HG02970 (cell line): ENCODE results near the gene ANKRD36C.
"Not testable (repeated sequence)": the region's sequence is repeated elsewhere in the genome, so short reads cannot be mapped to it uniquely, and the experiment has no call there.

Experiments used
- ATAC-seq: cut with Tn5 transposase; IDR thresholded peaks from one replicate; pipeline ENCODE4 v1.9.1; 2021; ENCODE audit warnings: mild to moderate bottlenecking, moderate library complexity, moderate number of reproducible peaks; ENCODE audit not compliant: unreplicated experiment, low FRiP score

Gene ANKRD36C

DNA sequence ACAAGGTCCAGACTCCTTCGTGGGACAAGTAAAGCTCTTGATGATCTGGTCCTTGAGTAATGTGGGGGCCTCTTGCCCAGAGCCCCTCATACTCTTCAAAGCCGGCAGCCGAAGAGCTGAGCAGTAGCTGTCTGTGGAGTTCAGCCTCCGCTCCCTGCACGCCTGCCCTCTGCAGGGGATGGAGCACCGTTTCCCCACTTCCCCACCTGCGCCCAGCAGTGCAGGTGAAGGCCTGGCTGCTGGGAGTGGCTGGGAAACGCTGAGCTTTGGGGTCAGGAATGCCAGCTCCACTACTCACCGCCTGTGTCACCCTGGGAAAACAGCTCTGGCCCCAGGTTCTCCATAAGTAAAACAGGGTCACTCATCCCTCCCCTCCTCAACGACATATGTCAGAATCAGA, 18.2 kb upstream of the ANKRD36C start:
- peak; percentile 4 for ATAC-seq

DNA sequence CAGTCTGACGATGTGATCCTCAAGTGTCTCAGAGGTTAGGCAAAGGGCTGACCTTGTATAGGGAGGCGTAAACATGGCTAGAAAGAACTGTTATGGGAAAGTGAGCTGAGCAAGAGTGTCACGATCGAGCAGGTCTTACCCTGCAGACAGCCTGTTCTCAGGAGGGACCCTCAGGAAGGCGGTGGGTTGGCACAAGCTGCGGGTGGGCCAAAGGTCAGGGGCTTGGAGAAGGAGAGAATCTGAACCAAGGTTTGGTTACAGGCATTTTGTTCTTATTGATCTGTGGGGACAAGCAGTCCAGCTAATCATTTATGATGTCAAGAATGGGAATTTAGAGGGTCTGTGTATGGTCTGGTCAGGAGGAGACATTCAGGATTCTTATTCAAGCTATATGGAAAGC, 16.4 kb upstream of the ANKRD36C start:
- ATAC-seq, result not testable (repeated sequence)

DNA sequence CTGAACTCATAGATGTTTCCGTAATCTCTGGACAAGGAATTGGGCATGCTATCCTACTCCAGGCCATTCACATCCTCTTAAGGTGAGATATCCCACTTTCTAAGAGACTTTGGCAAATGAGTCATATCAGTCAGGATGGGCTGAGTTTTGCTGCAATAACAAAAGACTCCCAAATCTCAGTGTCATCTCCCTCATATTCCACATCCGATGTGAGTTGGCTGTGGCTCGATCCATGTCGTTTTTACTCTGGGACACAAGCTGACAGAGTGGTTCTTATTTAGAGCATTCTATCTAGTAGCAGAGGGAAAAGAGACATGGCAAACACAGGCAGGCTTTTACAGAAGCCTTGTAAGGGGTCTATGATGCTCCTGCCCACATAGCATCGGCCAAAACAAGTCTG, 14.6 kb upstream of the ANKRD36C start:
- ATAC-seq, result not testable (repeated sequence)

DNA sequence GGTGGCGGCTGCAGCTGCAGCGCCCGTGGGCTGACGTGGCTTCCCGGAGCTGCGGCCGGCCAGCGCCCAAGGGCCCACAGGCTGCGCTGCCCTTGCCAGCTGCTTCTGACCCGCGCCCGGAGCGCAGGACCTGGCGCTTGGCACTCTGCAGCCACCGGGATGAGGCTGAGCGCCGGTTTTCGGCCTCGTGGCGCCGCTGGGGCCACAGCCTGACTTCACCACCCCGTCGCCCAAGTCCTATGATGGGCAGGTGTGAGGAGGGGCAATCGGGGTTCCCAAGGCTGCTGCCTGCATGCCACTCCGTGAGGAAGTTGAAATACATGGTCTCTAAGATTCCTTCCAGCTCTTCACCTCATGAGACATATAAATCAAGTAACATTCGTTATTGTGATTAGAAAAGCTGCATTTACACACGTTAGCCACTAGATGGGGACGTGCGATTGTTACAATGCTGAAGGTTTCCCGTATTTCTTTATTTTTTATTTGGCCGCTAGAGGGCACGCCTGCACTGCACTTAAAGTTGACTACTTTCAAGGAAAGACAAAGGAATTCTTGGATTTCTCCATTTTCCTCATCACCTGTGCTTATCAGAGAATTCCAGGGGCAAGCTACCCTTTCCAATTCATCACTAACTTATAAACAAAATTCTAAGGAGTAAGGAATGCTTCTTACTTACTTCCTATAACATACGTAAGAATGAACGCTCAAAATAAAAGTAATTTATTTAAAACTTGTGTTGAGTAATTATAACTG, 1.1 kb upstream of the ANKRD36C start:
- not testable (repeated sequence) for ATAC-seq

DNA sequence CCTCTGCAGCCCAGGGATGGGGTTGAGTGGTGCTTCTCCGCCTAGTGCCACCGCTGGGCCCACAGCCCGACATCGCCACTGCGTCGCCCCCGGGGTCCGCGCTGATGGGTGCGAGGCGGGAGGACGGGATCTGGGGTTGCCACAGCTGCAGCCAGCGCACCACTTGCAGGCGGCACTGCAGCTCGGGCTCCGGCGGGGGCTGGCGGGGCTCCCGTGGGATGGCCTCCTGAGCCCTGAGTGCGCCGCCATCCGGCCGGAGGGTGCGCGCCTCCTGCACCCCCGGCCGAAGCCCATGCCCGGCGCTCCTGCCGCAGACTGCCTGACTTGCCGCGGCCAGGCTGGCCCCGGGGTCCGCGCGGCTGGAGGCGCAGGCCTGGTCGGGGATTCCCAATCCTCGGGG, 478 bp upstream of the ANKRD36C start:
- peak; percentile 30 for ATAC-seq

DNA sequence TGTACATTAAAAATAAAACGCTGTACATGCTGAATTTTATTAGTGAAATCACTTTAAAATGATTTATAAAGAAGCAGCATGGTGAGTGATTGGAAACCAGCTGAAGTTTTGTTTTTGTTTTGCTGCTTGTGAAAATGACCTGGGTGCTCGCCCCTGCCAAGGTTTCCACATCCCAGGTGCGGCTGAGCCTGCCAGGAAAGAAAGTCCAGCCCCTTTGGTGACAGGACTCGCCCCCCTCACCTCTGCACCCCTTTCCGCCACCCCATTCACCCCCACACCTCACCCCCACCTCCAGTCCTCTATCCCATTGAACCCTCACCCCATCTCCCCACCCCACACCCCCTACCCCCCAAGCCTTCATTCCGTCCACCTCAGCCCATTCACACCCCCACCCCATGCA, 740 bp downstream of the ANKRD36C start:
- not testable (repeated sequence) for ATAC-seq

DNA sequence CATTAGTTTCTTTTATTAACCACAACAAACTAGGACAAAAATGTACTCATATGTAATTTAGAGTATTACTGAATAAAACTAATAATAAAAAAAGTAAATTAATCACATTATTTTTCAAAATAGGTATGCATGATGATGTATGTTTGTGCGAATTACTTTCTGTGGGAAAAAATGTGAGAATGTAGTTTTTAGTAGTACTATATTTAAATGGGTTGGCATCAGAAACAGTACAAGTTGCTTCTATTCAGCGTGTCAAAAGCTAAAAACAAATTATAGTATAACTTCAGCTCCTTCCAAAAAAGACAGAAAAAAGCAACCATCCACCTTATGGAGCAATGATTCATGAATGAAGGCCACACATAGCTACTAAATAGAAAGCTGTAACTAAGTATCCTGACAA, 40.0 kb downstream of the ANKRD36C start:
- not testable (repeated sequence) for ATAC-seq

DNA sequence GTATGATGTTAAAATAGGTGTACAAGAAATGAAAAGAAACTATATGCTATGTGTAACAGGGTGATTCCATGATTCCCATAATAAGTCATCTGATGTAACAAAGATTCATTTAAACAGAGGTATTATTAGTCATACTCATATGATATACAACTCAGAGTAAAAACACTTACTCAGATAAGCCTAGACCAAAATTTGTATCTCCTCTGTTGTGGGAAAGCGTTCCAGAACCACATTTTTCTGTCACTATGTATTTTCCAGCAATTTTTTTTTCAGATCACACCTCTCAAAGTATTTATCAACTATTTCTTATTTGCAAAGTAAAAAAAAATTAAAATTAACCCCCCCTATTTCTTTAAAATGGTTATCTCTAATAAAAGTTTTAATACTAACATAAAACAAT, 43.6 kb downstream of the ANKRD36C start:
- not testable (repeated sequence) for ATAC-seq

DNA sequence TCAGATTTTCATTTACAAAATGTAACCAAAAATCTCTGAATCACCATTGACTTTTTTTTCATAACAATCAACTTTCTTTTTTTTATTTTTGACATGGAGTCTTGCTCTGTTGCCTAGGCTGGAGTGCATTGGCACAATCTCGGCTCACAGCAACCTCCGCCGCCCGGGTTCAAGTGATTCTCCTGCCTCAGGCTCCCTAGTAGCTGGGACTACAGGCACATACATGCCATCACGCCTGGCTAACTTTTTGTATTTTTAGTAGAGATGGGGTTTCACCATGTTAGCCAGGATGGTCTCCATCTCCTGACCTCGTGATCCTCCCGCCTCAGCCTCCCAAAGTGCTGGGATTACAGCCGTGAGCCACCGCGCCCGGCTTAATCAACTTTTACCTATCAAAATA, 51.7 kb downstream of the ANKRD36C start:
- not testable (repeated sequence) for ATAC-seq

DNA sequence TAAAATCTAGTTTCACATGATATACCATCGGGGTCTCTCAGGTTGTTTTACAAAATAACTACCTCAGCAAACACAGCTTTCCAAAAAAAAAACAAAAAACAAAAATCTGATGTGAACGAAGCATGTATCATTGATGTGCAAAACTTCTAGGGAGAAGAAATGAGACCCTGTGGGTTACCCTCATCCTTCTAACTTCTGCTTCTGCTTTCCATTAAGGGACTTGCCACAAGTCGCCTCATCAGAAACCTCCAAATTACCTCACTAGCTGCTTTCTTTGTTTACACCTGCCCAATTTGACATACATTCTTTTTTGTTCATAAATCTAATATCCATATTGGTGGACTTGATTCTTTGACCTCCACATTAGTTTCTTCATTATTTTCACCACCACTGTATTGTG, 60.9 kb downstream of the ANKRD36C start:
- not testable (repeated sequence) for ATAC-seq

DNA sequence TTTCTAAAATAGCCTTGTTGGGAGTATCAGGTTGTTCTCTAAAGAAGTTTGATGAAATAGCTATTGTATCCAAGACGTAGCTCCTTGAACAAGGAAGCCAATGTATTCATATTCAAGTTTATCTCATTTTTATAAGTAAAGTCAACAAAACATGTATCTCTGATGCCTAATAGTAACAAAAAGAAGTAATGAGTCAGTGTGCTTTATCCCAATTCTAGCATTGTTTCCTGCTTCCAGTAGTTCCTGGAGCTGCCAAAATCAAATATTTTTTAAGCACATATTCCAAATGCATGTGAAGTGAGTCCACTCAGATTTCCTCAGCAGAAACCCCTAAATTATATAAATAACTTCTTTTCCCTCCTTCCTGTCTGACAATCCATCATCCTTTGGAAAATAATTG, 74.6 kb downstream of the ANKRD36C start:
- ATAC-seq, result not testable (repeated sequence)

DNA sequence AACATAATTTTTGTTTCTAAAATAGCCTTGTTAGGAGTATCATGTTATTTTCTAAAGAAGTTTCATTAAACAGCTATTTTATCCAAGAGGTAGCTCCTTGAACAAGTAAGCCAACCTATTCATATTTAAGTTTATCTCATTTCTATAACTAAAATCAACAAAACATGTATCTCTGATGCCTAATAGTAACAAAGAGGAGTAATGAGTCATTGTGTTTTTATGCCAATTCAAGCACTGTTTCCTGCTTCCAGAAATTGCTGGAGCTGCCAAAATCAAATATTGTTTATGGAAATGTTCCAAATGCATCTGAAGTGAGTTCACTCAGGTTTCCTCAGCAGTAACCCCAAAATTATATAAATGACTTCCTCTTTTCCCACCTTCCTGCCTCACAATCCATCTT, 76.5 kb downstream of the ANKRD36C start:
- not testable (repeated sequence) for ATAC-seq

DNA sequence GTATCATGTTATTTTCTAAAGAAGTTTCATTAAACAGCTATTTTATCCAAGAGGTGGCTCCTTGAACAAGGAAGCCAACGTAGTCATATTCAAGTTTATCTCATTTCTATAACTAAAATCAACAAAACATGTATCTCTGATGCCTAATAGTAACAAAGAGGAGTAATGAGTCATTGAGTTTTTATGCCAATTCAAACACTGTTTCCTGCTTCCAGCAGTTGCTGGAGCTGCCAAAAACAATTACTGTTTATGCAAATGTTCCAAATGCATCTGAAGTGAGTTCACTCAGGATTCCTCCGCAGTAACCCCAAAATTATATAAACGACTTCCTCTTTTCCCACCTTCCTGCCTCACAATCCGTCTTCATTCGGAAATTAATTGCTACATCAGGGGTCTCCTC, 80.2 kb downstream of the ANKRD36C start:
- ATAC-seq, result not testable (repeated sequence)

DNA sequence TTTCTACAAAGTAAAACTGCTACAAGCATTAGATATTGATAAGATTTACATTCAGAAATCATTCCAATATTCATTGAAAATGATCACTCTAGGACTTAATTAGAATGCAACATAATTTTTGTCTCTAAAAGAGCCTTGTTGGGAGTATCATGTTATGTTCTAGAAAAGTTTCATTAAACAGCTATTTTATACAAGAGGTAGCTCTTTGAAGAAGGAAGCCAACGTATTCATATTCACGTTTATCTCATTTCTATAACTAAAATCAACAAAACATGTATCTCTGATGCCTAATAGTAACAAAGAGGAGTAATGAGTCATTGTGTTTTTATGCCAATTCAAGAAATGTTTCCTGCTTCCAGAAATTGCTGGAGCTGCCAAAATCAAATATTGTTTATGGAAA, 97.2 kb downstream of the ANKRD36C start:
- ATAC-seq, result not testable (repeated sequence)

DNA sequence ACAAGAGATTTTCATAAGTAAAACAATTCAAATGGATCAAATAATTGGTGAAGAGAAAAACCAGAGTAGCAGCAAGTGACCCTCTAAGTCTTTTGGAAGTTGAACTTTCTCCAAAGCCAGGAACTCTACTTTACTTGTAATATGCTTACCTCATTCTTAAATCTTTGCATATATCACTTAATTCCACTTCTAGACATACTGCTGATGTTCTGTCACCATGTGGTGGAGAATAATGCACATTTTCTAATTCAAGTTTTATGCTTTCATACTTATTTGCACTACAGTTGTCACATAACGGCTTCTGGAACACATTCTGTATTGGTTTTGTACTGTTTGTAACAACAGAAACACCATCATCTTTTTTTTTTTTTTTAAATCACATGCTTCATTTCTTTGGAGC, 123.7 kb downstream of the ANKRD36C start:
- not testable (repeated sequence) for ATAC-seq

DNA sequence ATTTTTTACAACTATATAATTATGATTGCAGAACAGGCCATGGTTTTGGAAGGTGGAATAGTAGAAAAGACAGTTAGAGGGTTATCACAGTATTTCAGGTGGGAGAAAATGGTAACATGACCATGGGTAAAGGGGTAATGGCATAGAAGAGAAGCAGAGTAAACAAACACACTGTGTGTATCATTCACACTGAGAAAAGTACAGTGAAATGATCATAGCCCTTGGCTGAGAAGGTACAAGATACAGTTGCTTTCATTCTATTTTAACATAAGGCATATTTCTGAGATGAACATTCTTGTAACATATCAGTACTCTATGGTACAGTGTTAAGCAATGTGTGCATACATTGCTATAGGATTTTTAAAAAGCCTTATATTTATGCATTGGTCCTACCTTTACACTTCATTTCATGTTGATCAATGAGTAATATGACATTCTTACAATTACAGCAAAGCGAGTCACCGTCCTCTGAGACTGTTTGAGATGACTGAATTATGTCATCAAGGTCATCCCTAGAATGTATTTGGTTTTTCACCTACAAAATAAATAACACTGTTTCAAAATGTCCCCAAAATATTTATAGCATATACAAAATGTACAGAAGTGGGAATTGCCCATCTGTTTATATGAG, 124.5 kb downstream of the ANKRD36C start:
- not testable (repeated sequence) for ATAC-seq

DNA sequence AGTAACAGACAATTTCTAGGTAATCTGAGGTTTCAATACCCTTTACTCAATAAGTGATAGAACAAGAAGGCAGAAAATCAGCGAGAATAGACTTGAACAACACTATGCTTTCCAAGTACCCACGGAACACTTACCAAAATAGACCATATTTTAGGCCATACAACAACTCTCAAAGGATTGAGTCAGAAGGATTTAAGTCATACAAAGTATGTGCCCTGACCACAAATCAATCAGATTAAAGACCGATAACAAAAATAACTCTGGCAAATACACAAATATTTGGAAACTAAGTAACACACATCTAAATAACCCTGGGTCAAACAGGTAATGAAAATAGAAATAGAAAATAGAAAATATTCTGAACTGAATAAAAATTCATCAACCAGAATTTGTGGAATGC, 129.5 kb downstream of the ANKRD36C start:
- not testable (repeated sequence) for ATAC-seq

DNA sequence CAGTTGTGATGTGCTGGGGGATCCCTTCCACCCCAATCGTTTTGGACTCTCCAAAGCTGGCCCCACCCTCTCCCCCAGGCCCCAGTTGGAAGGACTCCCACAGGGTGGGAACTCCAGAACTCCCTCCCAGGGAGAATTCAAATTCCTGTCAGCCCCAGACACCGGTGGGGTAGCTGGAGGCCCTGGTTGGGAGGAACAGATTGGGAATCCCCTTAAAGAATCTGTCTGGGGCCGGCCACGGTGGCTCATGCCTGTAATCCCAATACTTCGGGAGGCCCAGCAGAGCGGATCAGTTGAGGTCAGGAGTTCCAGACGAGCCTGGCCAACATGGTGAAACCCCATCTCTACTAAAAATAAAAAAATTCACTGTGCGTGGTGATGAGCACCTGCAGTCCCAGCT, 155.5 kb downstream of the ANKRD36C start:
- ATAC-seq, result no peak

DNA sequence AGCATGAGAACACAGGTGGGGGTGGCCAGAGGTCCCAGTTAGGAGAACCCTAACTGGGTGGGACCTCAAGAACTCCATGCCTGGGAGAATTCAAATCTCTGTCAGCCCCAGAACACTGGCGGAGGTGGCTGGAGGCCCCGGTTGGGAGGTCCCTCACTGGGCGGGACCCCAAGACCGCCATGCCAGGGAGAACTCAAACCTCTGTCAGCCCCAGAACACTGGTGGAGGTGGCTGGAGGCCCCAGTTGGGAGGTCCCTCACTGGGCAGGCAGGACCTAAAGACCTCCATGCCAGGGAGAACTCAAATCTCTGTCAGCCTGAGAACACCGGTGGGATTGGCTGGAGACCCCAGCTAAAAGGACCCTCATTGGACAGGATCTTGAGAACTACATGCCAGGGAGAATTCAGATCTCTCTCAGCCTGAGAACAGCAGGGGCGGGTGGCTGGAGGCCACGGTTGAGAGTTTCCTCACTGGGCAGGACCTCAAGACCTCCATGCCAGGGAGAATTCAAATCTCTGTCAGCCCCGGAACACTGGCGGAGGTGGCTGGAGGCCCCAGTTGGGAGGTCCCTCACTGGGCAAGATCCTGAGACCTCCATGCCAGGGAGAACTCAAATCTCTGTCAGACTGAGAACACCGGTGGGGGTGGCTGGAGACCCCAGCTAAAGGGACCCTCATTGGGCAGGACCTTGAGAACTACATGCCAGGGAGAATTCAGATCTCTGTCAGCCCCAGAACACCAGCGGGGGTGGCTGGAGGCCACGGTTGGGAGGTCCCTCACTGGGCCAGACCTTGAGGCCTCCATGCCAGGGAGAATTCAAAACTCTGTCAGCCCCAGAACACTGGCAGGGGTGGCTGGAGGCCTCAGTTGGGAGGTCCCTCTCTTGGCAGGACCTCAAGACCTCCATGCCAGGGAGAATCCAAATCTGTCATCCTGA, 157.3 kb downstream of the ANKRD36C start:
- not testable (repeated sequence) for ATAC-seq

DNA sequence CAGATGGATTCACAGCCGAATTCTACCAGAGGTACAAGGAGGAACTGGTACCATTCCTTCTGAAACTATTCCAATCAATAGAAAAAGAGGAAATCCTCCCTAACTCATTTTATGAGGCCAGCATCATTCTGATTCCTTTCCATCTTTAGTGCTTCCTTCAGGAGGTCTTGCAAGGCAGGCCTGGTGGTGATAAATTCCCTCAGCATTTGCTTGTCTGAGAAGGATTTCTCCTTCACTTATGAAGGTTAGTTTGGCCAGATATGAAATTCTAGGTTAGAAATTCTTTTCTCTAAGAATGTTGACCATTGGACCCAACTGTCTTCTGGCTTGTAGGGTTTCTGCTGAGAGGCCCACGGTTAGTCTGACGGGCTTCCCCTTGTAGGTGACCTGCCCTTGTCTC, 167.4 kb downstream of the ANKRD36C start:
- ATAC-seq, result not testable (repeated sequence)

DNA sequence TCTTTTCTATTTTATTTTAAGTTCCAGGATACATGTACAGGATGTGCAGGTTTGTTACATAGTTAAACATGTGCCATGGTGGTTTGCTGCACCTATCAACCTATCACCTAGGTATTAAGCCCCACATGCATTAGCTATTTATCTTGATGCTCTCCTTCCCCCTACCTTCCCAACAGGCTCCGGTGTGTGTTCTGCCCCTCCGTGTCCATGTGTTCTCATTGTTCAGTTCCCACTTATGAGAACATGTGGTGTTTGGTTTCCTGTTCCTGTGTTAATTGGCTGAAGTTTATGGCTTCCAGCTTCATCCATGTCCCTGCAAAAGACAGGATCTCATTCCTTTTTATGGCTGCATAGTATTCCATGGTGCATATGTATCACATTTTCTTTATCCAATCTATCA, 174.1 kb downstream of the ANKRD36C start:
- ATAC-seq, result not testable (repeated sequence)
